HG02759 (cell line): ENCODE data around the gene EIF4G3.

Experiments
- ATAC-seq: cut with Tn5 transposase; IDR thresholded peaks from one replicate; pipeline ENCODE4 v1.9.1; 2021; ENCODE audit warnings: mild to moderate bottlenecking, moderate library complexity; ENCODE audit not compliant: unreplicated experiment

Gene EIF4G3

DNA sequence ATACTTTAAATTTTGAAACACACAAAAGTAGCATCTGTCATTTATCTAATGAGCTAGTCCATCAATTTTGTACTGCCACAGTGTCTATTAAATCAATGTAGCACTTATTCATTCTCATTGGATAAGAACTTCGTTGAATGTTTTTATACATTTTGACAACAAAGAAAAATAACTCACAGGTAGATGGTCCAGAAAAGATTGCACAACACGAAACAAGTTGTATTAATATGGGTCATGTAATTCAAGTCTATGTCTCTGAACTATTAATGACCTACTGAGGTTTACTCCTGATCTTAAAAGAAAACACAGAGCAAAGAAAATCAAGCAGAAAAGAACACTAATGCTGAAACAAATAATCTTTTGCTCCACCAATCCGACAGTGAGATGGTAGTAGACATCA is 404.9 kb downstream of the EIF4G3 start:
- ATAC-seq: no peak

- ATAC-seq: no peak
These were observed 406.2 kb downstream of the EIF4G3 start for GRCh38 chr1:20770314-20771087.

GRCh38 chr1:20767271-20767670 is 409.4 kb downstream of the EIF4G3 start:
- no peak for ATAC-seq

DNA sequence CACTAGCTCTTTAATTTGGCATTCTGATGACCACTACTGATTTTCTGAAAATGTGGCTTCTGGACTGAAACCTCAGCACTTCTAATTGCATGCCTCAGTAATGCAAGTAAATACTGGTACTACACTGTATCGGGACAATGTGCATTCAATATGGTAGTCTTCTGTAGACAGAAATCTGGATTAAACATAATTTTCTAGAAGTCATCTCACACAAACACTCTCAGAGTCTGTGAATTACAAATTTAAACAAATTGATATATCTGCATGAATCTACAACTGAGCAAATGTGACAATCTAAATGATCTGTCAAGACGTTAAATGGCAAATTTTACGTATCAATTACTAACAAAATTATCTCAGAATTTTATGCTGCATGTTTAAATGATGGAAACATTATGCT is 413.3 kb downstream of the EIF4G3 start:
- no peak for ATAC-seq

GRCh38 chr1:20760322-20760721 is 416.4 kb downstream of the EIF4G3 start:
- no peak for ATAC-seq
